ENCODE results near the gene POU3F2.

The POU3F2 gene

DNA sequence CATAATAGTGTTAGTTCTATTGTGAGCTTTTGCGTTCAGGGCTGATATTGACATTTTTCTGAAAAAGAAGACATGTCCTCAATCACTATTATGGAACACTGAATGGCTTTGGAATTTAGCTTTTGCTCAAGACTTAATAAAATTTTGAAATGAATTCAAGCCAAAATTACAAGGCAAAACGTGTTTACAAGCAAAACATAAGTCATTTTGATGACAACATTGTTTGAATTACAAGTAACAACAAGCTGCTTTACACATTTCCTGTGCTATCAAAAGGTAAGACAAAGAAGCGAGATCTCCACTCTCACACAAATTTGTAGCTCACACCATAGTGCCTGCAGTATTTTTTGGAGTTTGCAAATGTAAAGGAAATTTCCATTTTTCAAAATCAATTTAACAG lies 37.4 kb downstream of the POU3F2 start:
- Histone ChIP-seq H4K20me1 (ENCODE audit: insufficient read depth, low read length, poor library complexity, severe bottlenecking) (no peaks in the 10 kb centered on the region), H3K4me1 (ENCODE audit: insufficient read depth, low read length, poor library complexity, severe bottlenecking) (no peaks in the 10 kb centered on the region), H3K9me3 (ENCODE audit: insufficient read depth, low read depth, low read length) (no peaks in the 10 kb centered on the region), H3K4me3 (ENCODE audit: low read length, poor library complexity, severe bottlenecking) (no peak overlapping the region), H3F3A (ENCODE audit: low read depth) (no peaks in the 10 kb centered on the region), H2AFZ (ENCODE audit: low read length) (no peak overlapping the region), H3K27me3 (ENCODE audit: insufficient read depth, low read length, poor library complexity, severe bottlenecking) (no peaks in the 10 kb centered on the region), H3K79me2 (ENCODE audit: insufficient read depth, low read length) (no peaks in the 10 kb centered on the region), H3K9me2 (replicated peaks; ENCODE audit: low read depth, low read length) (no peaks in the 10 kb centered on the region), H3K9ac (ENCODE audit: low read depth, low read length, poor library complexity, severe bottlenecking) (no peak overlapping the region), H3K36me3 (ENCODE audit: insufficient read depth, low read length) (no peaks in the 10 kb centered on the region; the same call in 1 of the 2 replicates), H3K4me2 (ENCODE audit: low read depth, low read length, poor library complexity, severe bottlenecking) (no peak overlapping the region)
- no peak for TF ChIP-seq EZH2phosphoT487 (IDR thresholded peaks at IDR 0.05; ENCODE audit: borderline replicate concordance)
- TF ChIP-seq, protein P1, sequence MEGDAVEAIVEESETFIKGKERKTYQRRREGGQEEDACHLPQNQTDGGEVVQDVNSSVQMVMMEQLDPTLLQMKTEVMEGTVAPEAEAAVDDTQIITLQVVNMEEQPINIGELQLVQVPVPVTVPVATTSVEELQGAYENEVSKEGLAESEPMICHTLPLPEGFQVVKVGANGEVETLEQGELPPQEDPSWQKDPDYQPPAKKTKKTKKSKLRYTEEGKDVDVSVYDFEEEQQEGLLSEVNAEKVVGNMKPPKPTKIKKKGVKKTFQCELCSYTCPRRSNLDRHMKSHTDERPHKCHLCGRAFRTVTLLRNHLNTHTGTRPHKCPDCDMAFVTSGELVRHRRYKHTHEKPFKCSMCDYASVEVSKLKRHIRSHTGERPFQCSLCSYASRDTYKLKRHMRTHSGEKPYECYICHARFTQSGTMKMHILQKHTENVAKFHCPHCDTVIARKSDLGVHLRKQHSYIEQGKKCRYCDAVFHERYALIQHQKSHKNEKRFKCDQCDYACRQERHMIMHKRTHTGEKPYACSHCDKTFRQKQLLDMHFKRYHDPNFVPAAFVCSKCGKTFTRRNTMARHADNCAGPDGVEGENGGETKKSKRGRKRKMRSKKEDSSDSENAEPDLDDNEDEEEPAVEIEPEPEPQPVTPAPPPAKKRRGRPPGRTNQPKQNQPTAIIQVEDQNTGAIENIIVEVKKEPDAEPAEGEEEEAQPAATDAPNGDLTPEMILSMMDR (conservative IDR thresholded peaks at IDR 0.05; ENCODE audit: low read length) = no peak

DNA sequence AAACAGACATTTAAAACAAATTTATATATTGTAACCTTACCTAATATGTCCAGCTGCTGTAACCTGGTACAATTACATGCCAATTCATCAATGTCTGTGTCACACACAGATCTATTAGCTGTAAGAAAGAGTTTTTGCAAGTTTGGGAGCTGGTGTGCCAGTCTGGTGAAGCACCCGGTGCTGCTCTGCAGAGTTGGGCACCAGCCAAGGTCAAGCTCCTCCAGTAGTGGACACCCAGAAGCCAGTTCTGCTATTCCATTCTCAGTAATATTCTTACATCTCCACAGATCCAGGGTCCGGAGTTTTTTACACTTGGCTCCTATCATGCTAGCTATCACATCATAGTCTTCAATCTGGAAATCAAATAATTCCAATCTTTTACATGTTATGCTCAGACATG lies 41.0 kb downstream of the POU3F2 start:
- Histone ChIP-seq H2AFZ (ENCODE audit: low read length) (no peak overlapping the region), H3K9me3 (ENCODE audit: insufficient read depth, low read depth, low read length) (no peaks in the 10 kb centered on the region), H3K9me2 (replicated peaks; ENCODE audit: low read depth, low read length) (no peaks in the 10 kb centered on the region), H3K4me3 (ENCODE audit: low read length, poor library complexity, severe bottlenecking) (no peak overlapping the region), H3K9ac (ENCODE audit: low read depth, low read length, poor library complexity, severe bottlenecking) (no peak overlapping the region), H3K27me3 (ENCODE audit: insufficient read depth, low read length, poor library complexity, severe bottlenecking) (no peaks in the 10 kb centered on the region), H3K4me1 (ENCODE audit: insufficient read depth, low read length, poor library complexity, severe bottlenecking) (no peaks in the 10 kb centered on the region), H3K36me3 (ENCODE audit: insufficient read depth, low read length) (no peaks in the 10 kb centered on the region; the same call in 1 of the 2 replicates), H3K4me2 (ENCODE audit: low read depth, low read length, poor library complexity, severe bottlenecking) (no peak overlapping the region), H4K20me1 (ENCODE audit: insufficient read depth, low read length, poor library complexity, severe bottlenecking) (no peaks in the 10 kb centered on the region), H3K79me2 (ENCODE audit: insufficient read depth, low read length) (no peaks in the 10 kb centered on the region), H3F3A (ENCODE audit: low read depth) (no peaks in the 10 kb centered on the region)
- no peak for TF ChIP-seq EZH2phosphoT487 (IDR thresholded peaks at IDR 0.05; ENCODE audit: borderline replicate concordance)
- TF ChIP-seq, protein P1 (conservative IDR thresholded peaks at IDR 0.05; ENCODE audit: low read length) = no peak

DNA sequence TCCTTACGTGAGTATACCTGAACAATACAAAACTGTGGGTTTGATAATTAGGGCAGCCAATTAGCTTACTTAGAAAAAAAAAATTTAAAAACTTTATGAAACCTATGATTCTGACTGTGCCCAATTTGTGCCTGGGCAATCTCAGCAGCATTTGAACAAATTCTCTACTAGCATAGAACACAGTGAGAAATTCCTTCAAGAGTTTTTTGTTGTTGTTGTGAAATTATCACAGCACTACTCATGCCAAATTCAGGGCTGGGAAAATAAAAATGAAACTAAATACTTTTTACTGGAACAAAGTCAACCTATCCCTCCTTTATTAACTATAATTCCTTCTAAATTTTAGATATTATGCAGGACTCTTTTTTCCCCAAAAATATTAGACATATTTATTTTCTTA lies 42.9 kb downstream of the POU3F2 start:
- H4K20me1 ChIP-seq (ENCODE audit: insufficient read depth, low read length, poor library complexity, severe bottlenecking) = no peaks in the 10 kb centered on the region
- H3K4me2 ChIP-seq (ENCODE audit: low read depth, low read length, poor library complexity, severe bottlenecking) = no peak overlapping the region
- peaks cover 3% of the 10 kb centered on the region for H3K4me1 ChIP-seq (ENCODE audit: insufficient read depth, low read length, poor library complexity, severe bottlenecking)
- no peak overlapping the region for H3K9ac ChIP-seq (ENCODE audit: low read depth, low read length, poor library complexity, severe bottlenecking)
- no peaks in the 10 kb centered on the region for H3K27me3 ChIP-seq (ENCODE audit: insufficient read depth, low read length, poor library complexity, severe bottlenecking)
- H3K9me2 ChIP-seq (replicated peaks; ENCODE audit: low read depth, low read length) = no peaks in the 10 kb centered on the region
- no peaks in the 10 kb centered on the region for H3F3A ChIP-seq (ENCODE audit: low read depth)
- H3K79me2 ChIP-seq (ENCODE audit: insufficient read depth, low read length) = no peaks in the 10 kb centered on the region
- no peaks in the 10 kb centered on the region; the same call in 1 of the 2 replicates for H3K36me3 ChIP-seq (ENCODE audit: insufficient read depth, low read length)
- TF ChIP-seq, protein P1 (conservative IDR thresholded peaks at IDR 0.05; ENCODE audit: low read length) = no peak
- TF ChIP-seq EZH2phosphoT487 (IDR thresholded peaks at IDR 0.05; ENCODE audit: borderline replicate concordance) = no peak
- H3K9me3 ChIP-seq (ENCODE audit: insufficient read depth, low read depth, low read length) = no peaks in the 10 kb centered on the region
- H3K4me3 ChIP-seq (ENCODE audit: low read length, poor library complexity, severe bottlenecking) = no peak overlapping the region
- H2AFZ ChIP-seq (ENCODE audit: low read length) = no peak overlapping the region

Measured in Loucy (cell line).